ENCODE data around the gene CPNE1. TPM values are rescaled to one million over a fixed set of nuclear protein-coding genes. Genes with fewer than 3 reads are reported as not detected.

The CPNE1 gene
- total and polyA plus RNA-seq, 10 of the 15 experiments (the other 5 are each of a cell fraction or from before 2014, with no cell fraction given): 84.9 to 209 (median 146) TPM

DNA sequence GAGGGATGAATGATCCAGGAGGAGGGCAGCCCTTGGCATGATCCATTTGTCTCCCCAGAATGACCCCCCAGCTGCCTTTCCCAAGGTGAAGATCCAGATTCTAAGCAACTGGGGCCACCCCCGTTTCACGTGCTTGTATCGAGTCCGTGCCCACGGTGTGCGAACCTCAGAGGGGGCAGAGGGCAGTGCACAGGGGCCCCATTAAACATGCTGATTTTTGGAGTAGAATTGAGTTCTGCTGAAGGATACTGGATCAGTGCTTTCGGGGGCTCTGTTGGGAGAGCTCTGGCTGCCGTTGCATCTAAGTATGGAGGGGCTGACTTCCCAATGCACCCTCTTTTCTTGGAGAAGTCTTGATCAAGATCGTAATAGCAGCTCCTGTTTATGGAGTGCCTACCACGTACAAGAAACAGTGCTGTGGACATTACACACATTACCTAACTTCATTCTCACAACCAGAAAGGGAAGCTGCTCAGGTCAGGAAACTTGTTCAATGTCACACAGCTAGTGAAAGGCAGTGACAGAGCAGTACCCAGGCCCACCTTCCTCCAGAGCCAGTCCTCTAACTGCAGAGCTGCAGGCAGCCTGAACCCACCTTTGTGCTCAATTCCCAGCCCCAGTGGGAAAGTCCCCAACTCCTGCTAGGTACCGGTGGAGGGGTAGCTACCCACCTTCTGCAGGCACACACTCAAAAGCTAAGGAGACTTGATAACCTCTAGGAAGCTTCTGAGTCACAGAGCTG lies 43.7 kb downstream of the CPNE1 start:
- Histone ChIP-seq H3K4me1 (ENCODE audit: control insufficient read depth, insufficient read depth, low read length) (peaks cover 20% of the 10 kb centered on the region), H3K4me2 (ENCODE audit: control insufficient read depth, insufficient read depth) (no peak overlapping the region), H2AFZ (ENCODE audit: control insufficient read depth, low read depth, low read length) (no peak overlapping the region), H3K79me2 (ENCODE audit: control insufficient read depth, insufficient read depth, low read length) (no peaks in the 10 kb centered on the region; the same call in none of the 2 replicates), H3K9me3 (replicated peaks; ENCODE audit: control insufficient read depth, insufficient read depth, low read length) (no peaks in the 10 kb centered on the region), H3K36me3 (ENCODE audit: control insufficient read depth in 2 of 2, insufficient read depth in 2 of 2, low read length in 1 of 2) (peaks cover 0 to 2% of the 10 kb centered on the region in 2 experiments; a peak in 2 of 4 replicates), H3K27me3 (replicated peaks in 1 of 2; ENCODE audit: control insufficient read depth in 2 of 2, insufficient read depth in 2 of 2, low read length in 1 of 2) (no peaks in the 10 kb centered on the region), H3K9ac (ENCODE audit: control insufficient read depth, insufficient read depth, low read length) (no peak overlapping the region), H3K4me3 (no peak overlapping the region), H4K20me1 (ENCODE audit: control insufficient read depth, insufficient read depth) (no peaks in the 10 kb centered on the region), H3K27ac (ENCODE audit: control insufficient read depth, insufficient read depth) (no peak overlapping the region)
- WGBS (ENCODE audit: insufficient coverage, insufficient replicate concordance, low lambda C conversion rate, missing lambda C conversion rate): 90% methylated on average over 11 of the region's 11 CpGs
- ChIA-PET RAD21 (ENCODE audit: unreplicated experiment) (interaction anchor here (0.6 kb wide), 1 partner anchor 9 kb away, joined by 3 read pairs; no protein-coding TSS in a partner anchor), POLR2A (interaction anchor here (0.8 kb wide), 1 partner anchor 129 kb away, joined by 3 read pairs; no protein-coding TSS in a partner anchor), SMC1A (ENCODE audit: uncharacterized antibody, unreplicated experiment) (interaction anchor here (1.2 to 3.8 kb wide), 3 partner anchors 36 to 98 kb away, joined by 3 to 28 read pairs (median 3); partner anchors contain the start of genes CPNE1 and RBM12), CTCF (interaction anchor here (0.6 to 4.0 kb wide), 9 partner anchors 11 to 547 kb away, joined by 3 to 31 read pairs (median 3); no protein-coding TSS in a partner anchor)
- ATAC-seq: no peak
- in situ Hi-C loops (cut with MboI) (no loop called here), intact Hi-C loops (cut with micrococcal nuclease; ENCODE audit: unreplicated experiment) (no loop called here)
- no peak for FAIRE-seq
- BruUV-seq (replicated peaks): no TSS peak
- TF ChIP-seq ZNF622 (IDR thresholded peaks at IDR 0.05): no peak
- TF ChIP-seq ZNF217 (IDR thresholded peaks at IDR 0.05): no peak
- TF ChIP-seq, protein P1, sequence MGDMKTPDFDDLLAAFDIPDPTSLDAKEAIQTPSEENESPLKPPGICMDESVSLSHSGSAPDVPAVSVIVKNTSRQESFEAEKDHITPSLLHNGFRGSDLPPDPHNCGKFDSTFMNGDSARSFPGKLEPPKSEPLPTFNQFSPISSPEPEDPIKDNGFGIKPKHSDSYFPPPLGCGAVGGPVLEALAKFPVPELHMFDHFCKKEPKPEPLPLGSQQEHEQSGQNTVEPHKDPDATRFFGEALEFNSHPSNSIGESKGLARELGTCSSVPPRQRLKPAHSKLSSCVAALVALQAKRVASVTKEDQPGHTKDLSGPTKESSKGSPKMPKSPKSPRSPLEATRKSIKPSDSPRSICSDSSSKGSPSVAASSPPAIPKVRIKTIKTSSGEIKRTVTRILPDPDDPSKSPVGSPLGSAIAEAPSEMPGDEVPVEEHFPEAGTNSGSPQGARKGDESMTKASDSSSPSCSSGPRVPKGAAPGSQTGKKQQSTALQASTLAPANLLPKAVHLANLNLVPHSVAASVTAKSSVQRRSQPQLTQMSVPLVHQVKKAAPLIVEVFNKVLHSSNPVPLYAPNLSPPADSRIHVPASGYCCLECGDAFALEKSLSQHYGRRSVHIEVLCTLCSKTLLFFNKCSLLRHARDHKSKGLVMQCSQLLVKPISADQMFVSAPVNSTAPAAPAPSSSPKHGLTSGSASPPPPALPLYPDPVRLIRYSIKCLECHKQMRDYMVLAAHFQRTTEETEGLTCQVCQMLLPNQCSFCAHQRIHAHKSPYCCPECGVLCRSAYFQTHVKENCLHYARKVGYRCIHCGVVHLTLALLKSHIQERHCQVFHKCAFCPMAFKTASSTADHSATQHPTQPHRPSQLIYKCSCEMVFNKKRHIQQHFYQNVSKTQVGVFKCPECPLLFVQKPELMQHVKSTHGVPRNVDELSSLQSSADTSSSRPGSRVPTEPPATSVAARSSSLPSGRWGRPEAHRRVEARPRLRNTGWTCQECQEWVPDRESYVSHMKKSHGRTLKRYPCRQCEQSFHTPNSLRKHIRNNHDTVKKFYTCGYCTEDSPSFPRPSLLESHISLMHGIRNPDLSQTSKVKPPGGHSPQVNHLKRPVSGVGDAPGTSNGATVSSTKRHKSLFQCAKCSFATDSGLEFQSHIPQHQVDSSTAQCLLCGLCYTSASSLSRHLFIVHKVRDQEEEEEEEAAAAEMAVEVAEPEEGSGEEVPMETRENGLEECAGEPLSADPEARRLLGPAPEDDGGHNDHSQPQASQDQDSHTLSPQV (IDR thresholded peaks at IDR 0.05): no peak
- no peak for TF ChIP-seq RFX5 (IDR thresholded peaks at IDR 0.05; ENCODE audit: low read depth, low read length)
- TF ChIP-seq POLR2AphosphoS5 (IDR thresholded peaks at IDR 0.05; ENCODE audit: low read length): no peak
- no peak for TF ChIP-seq NBN (IDR thresholded peaks at IDR 0.05)
- TF ChIP-seq, protein P2, sequence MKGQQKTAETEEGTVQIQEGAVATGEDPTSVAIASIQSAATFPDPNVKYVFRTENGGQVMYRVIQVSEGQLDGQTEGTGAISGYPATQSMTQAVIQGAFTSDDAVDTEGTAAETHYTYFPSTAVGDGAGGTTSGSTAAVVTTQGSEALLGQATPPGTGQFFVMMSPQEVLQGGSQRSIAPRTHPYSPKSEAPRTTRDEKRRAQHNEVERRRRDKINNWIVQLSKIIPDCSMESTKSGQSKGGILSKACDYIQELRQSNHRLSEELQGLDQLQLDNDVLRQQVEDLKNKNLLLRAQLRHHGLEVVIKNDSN (IDR thresholded peaks at IDR 0.05; ENCODE audit: borderline replicate concordance, extremely low read length, insufficient read depth, low read depth, low read length): no peak
- TF ChIP-seq, protein P3, sequence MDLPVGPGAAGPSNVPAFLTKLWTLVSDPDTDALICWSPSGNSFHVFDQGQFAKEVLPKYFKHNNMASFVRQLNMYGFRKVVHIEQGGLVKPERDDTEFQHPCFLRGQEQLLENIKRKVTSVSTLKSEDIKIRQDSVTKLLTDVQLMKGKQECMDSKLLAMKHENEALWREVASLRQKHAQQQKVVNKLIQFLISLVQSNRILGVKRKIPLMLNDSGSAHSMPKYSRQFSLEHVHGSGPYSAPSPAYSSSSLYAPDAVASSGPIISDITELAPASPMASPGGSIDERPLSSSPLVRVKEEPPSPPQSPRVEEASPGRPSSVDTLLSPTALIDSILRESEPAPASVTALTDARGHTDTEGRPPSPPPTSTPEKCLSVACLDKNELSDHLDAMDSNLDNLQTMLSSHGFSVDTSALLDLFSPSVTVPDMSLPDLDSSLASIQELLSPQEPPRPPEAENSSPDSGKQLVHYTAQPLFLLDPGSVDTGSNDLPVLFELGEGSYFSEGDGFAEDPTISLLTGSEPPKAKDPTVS (IDR thresholded peaks at IDR 0.05; ENCODE audit: low read depth, low read length): no peak
- TF ChIP-seq BACH1 (IDR thresholded peaks at IDR 0.05; ENCODE audit: borderline replicate concordance): no peak
- TF ChIP-seq, protein P4, sequence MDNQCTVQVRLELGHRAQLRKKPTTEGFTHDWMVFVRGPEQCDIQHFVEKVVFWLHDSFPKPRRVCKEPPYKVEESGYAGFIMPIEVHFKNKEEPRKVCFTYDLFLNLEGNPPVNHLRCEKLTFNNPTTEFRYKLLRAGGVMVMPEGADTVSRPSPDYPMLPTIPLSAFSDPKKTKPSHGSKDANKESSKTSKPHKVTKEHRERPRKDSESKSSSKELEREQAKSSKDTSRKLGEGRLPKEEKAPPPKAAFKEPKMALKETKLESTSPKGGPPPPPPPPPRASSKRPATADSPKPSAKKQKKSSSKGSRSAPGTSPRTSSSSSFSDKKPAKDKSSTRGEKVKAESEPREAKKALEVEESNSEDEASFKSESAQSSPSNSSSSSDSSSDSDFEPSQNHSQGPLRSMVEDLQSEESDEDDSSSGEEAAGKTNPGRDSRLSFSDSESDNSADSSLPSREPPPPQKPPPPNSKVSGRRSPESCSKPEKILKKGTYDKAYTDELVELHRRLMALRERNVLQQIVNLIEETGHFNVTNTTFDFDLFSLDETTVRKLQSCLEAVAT (IDR thresholded peaks at IDR 0.05): no peak
- TF ChIP-seq, protein P5, sequence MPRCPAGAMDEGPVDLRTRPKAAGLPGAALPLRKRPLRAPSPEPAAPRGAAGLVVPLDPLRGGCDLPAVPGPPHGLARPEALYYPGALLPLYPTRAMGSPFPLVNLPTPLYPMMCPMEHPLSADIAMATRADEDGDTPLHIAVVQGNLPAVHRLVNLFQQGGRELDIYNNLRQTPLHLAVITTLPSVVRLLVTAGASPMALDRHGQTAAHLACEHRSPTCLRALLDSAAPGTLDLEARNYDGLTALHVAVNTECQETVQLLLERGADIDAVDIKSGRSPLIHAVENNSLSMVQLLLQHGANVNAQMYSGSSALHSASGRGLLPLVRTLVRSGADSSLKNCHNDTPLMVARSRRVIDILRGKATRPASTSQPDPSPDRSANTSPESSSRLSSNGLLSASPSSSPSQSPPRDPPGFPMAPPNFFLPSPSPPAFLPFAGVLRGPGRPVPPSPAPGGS (IDR thresholded peaks at IDR 0.05; ENCODE audit: borderline replicate concordance, insufficient read depth, low read depth, low read length, poor library complexity, severe bottlenecking): no peak
- no peak for TF ChIP-seq ZSCAN29 (IDR thresholded peaks at IDR 0.05)
- no peak for TF ChIP-seq YBX1 (IDR thresholded peaks at IDR 0.05)
- no peak for TF ChIP-seq PAX5 (IDR thresholded peaks at IDR 0.05; ENCODE audit: borderline replicate concordance, low read depth, low read length)
- DNase-seq (ENCODE audit: low read depth, low spot score): no peak

Data from GM12878 (cell line).